Posterior vena cava (tissue), 2 donors: Measurements from ENCODE around the gene ENO3. TPM values are rescaled to one million over a fixed set of nuclear protein-coding genes. Genes with fewer than 3 reads are reported as not detected.
A peak's percentile ranks its signal among the peaks of the same experiment; 100 is the strongest.

Experiments used
- DNase-seq: peaks from one replicate; pipeline ENCODE4 v3.0.0-alpha.2; 2020; ENCODE audit warnings: low spot score
- intact Hi-C, 2 donors: fragments of 100-400 bp; cut with DNase I; formaldehyde crosslinking; loops; one replicate each; pipeline versions ENCODE4 v1.14.1 to v1.14.2; 2022 to 2023
- total RNA-seq, 2 donors: library from RNA; stranded (reverse); fragmentation: NEBNext Ultra II Directional; extraction: Animal tissue kit (Norgen Biotek cat#: 25700); gene quantifications; one replicate each; pipeline ENCODE4 v1.2.1, GENCODE V29; 2021
- donor health status: DM: yes; HTN: yes; CAD: no.
- donor health status: DM: yes; HTN: yes; CAD: no.

Gene ENO3
- total RNA-seq, 2 donors from 2014 or later, result 3.2 to 4.3 TPM

- no peak for DNase-seq
- intact Hi-C loops, result no loop called here
These were observed 17.6 kb downstream of the ENO3 start for GRCh38 chr17:4968486-4969046.

GRCh38 chr17:4969047-4969550 lies 18.2 kb downstream of the ENO3 start:
- intact Hi-C loops, result no loop called here
- no peak for DNase-seq

- intact Hi-C loops, result no loop called here
- DNase-seq, result no peak
These were observed 18.7 kb downstream of the ENO3 start for GRCh38 chr17:4969551-4970173.

GRCh38 chr17:4970273-4970672 lies 19.4 kb downstream of the ENO3 start:
- DNase-seq, result no peak
- intact Hi-C loops, result no loop called here

- intact Hi-C loops, result no loop called here
- DNase-seq, result no peak
These were observed 20.9 kb downstream of the ENO3 start for GRCh38 chr17:4971826-4972225.

DNA sequence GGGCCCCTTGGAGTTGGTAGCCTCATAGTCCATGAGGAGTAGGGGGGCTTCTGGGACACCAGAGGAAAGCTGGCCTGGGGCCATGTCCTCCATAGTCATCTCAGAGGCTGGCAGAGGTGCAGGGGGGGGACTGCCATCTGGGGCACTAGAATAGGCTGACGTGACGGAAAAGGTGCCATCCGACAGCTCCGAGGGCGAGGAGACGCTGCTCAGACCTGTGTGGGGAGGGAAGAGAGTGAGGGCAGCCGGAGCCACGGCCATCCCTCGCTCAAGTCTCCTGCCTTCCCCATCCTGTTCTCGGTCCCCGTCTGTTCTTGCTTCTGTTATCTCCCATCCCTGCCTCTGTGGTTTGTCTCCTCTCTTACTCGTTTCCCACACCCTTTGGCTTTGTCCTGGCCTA lies 21.4 kb downstream of the ENO3 start:
- intact Hi-C loops, result no loop called here
- DNase-seq, result no peak

DNA sequence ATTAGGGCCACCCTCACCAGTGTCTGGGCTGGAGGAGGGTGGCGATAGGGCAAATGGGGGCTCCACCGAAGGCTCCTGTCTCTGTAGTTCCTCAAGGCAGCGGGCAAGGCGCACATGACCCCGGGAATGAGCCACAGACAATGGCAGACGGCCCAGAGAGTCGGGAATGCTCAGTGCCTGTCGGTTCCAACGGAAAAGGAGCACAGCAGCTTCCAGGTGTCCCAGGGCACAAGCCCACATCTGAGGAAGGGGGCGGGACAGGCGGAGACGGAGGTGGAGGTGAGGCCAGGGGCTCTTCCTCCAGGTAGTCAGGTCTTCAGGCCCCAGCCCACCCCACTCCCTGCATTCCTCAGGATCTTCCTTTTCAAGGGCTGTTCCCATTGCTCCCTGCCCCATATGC lies 21.8 kb downstream of the ENO3 start:
- intact Hi-C loops, result no loop called here
- no peak for DNase-seq

- DNase-seq, result no peak
- intact Hi-C loops, result no loop called here
These were observed 22.6 kb downstream of the ENO3 start for GRCh38 chr17:4973256-4974114.

DNA sequence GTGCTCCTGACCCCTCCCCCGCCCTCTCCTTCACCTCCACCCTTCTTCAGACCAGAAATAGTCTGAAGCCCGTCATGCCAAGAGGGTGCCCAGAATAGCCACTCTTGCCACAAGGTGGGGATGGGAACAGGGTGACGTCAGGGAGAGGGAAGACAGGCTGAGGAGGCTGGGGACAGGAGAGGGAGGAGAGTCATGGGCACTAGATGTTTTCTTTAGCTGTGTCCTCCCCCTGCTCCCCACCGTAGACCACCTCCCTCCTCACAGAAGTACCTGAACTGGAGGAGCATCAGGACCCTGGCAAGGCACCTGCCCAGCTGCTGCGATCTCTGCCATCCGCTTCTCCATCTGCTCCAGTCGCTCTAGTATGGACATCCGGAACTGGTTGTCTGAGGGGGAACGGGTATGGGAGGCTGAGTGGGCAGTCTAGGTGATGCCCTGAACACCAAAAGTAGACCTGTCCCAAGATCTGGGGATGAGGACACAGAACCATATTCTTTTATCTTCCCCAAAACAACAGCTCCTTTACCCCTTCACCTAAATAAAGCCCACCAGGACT lies 23.3 kb downstream of the ENO3 start:
- no peak for DNase-seq
- intact Hi-C loops, result no loop called here

DNA sequence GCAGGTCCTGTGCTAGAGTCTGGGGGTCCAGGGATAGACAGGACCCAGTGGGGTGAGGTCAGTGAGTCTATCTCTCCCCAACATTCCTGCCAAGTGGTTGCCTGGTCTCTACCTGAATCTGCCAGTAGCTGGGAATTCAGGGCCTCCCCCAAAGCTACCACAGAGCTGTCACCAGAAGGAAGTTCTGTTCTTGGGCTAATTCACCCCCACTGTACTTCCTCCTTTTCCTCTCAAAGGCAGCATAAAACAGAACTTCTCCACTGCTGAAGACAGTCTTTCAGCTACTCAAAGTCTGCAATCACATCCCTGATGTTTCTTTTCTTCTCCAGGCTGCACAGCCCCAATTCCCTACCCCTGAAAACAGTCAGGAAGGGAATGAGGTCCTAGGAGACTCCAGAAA lies 27.8 kb downstream of the ENO3 start:
- intact Hi-C loops, result no loop called here
- no peak for DNase-seq

- DNase-seq, result no peak
- intact Hi-C loops, result no loop called here
These were observed 29.8 kb downstream of the ENO3 start for GRCh38 chr17:4980644-4981216.

- intact Hi-C loops, result no loop called here
- DNase-seq, result no peak
These were observed 31.4 kb downstream of the ENO3 start for GRCh38 chr17:4982305-4982704.

GRCh38 chr17:4986403-4986802 lies 35.5 kb downstream of the ENO3 start:
- intact Hi-C loops, result no loop called here
- DNase-seq, result no peak

DNA sequence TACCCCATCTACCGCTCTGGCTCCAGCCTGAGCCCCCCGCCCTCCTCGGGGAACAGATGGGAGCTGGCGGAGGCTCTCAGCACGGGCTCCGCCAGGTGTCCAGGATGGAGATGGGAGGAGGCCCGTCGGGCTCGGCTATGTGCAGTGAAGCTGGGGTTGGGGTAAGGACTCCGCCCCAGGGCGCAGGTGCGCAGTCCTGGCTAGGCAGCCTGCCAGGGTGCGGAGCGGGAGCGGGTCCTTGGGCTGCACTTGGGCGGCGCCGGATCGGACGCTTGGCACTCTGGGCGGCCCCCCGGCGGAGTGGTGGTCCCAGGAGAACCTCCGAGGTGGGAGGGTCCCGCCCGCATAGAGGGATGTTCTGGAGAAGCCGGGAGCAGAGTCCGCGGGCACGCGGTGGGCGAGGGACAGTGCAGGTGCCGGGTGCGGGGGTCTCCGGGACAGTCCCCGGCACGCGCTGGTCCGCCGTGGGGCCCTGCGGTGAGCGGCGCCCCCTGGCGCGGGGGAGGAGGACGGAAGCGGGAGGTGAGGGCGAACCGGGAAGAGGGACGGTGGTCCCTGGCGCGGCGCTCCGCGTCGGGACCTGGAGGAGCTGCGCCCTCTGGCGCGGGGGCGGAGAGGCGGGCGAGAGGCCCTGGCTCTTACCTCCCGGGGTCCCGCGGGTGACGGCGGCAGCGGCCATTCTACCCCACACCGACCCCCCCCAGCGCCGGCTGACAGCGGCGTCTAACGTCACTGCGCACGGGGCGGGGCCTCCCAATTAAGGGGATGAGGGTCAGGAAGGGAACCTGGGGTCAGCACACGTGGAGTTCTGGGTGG lies 36.2 kb downstream of the ENO3 start, which contains the start of gene CAMTA2:
TSS of gene CAMTA2 (minus strand) at position 725 of the 816 bp plus-strand sequence. CDS start 1,453 bp downstream, outside the sequence.
- DNase-seq, result peak; percentile 97
- intact Hi-C loops, result no loop called here

GRCh38 chr17:4987767-4988567 lies 37.0 kb downstream of the ENO3 start:
- intact Hi-C loops, result no loop called here
- DNase-seq, result no peak

GRCh38 chr17:4994081-4994595 lies 43.2 kb downstream of the ENO3 start:
- DNase-seq, result no peak
- intact Hi-C loops, result no loop called here

DNA sequence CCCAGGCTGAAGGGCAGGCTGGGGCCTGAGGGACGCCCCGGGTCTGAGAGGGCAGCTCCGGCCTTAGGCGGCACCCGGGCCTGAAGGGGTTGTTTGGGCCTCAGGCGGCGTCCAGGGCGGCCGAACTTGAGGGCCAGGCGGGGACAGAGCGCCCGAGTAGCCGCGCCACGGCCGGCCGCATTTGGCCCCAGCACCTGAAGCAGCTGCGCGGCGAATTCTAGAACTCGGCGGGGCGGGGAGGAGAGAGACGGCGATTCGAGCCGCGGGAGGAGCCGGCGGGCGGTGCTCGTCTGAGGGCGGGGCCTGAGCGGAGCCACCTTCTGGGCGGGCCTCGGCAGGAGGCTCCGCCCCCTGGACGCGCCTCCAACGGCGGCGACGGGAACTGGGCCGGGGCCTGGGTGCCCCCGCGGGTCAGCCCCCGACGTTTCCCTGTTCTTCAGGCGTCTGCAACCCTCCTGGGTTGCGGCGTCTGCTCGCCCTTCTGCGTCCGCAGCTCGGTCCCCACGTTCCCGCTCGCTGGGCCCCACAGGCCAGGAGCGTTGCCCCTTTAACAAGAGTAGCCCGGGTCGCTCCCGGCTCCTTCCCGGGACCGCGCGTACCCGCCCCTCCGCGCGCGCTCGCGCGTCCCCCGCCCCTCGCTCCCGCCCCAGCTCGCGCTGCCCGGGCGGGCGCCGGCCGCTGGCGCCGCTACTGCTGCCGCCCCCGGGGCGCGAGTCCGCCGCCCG lies 46.5 kb downstream of the ENO3 start, which contains the start of the genes INCA1 and KIF1C:
TSS of gene INCA1 (minus strand) at position 221 of the 725 bp plus-strand sequence. CDS start 3,085 bp downstream, outside the sequence.
TSS of gene KIF1C (plus strand) at position 649 of the 725 bp plus-strand sequence. CDS start 2,297 bp downstream, outside the sequence.
- peak; percentile 98 for DNase-seq
- intact Hi-C loops, result no loop called here
